Stimulated activated CD4-positive, alpha-beta T cell treated with anti-CD3 and anti-CD28 coated beads, Interleukin-4, amount 100 ng/mL, for 24 hours (primary cell): ENCODE results near the gene ANAPC5.
"Not testable (repeated sequence)": the region's sequence is repeated elsewhere in the genome, so short reads cannot be mapped to it uniquely, and the experiment has no call there.

ENCODE experiments used
- DNase-seq: peaks from one replicate; pipeline ENCODE4 v3.0.0-alpha.2; 2020

Gene ANAPC5

DNA sequence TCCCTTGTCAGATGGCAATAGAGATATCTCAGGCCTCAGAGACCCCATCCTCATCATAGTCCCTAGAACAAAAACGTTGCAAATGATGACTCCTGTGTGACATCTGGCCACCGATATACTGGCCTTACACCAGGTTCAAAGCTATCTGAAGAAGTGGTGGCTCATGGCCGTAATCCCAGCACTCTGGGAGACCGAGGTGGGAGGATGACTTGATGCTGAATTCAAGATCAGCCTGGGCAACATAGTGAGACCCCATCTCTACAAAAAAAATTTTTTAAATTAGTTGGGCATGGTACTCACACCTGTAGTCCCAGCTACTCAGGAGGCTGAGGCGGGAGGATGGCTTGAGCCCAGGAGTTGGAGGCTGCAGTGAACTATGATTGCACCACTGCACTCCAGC, 68.8 kb downstream of the ANAPC5 start:
- DNase-seq, result no peak

DNA sequence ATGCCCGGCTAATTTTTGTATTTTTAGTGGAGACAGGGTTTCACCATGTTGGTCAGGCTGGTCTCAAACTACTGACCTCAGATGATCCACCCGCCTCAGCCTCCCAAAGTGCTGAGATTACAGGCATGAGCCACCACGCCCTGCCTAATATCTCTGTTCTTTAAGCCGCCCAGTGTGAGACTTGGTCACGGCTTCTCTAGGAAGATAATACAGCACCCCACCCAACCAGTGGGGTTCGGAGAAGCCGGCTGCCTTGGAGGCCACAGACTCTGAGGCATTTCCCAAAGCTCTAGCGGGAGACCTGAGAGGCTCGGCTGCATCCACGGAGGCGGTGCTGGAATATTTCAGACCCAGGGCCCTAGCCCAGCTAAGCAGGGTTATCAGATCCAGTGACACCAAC, 69.3 kb downstream of the ANAPC5 start:
- not testable (repeated sequence) for DNase-seq

DNA sequence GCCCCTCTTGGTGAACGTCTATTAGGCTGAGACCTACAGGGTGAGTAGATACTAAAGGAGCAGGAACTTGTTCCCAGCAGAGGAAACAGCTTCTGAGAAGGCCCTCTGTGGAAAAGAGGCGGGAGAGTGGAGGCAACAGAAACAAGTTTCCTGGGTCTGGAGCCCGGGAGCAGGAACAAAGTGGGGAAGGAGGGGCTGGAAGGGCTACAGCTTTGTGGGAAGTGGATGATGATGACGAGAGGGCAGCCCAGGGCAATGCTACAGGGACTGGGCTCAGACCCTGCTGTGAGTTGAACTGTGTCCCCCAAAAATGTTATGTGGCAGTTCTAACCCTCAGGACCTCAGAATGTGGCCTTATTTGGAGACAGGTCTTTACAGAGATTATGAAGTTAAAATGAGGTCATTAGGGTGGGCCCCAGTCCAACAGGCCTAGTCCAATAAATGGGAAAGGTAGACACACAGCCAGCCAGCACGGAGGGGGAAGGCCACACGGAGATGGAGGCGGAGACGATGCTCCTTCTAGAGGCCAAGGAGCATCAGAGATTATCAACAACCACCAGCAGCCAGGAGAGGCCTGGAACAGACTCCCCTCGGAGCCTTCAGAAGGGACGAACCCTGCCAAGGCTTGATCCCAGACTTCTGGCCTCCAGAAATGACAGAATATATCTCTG, 70.0 kb downstream of the ANAPC5 start:
- no peak for DNase-seq

DNA sequence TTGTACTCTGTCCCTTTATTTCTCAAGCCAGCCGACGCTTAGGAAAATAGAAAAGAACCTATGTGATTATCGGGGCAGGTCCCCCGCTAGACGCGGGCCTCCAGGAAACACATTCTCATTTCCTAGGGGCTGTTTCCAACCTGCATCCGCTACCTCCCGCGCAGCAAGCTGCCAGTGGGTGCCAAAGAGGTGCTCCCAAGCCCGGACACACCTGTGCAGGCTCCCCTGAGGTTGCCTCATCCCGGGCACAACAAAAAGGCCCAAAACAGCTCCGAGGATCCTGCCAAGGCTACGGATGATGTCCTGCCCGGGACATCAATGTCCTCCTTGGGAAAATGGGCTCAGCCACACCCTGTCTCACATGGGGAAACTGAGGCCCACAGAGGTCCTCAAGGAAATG, 71.1 kb downstream of the ANAPC5 start:
- DNase-seq, result not testable (repeated sequence)

DNA sequence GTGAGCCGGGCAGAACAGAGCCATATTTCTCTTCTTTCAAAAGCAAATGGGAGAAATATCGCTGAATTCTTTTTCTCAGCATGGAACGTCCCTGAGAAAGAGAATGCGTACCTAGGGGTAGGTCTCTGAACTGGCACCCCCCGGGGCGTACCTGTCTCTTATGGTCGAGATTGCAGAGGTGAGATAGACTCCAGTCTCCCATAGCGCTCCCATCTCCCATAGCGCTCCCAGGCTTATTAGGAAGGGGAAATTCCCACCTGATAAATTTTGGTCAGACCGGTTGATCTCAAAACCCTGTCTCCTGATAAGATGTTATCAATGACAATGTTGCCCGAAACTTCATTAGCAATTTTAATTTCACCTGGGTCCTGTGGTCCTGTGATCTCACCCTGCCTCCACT, 71.7 kb downstream of the ANAPC5 start:
- not testable (repeated sequence) for DNase-seq

DNA sequence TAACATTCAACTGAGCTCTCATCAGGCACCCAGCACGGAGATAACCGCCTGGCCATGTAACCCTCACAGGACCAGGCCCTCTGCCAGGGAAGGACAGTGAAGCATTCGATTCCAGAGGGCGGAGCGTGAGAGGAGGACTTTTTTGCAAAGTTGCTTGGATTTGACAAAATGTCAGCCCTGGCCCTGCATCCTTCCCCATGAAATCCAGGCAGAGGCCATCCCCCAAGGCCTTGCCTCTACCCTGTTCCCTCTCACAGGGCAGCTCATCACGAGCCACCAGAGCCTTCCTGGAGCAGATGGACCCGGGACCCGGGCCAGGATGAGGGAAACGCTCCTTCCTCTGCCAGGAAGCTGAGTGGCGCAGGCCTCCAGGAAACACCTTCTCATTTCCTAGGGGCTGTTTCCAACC, 72.7 kb downstream of the ANAPC5 start:
- no peak for DNase-seq

DNA sequence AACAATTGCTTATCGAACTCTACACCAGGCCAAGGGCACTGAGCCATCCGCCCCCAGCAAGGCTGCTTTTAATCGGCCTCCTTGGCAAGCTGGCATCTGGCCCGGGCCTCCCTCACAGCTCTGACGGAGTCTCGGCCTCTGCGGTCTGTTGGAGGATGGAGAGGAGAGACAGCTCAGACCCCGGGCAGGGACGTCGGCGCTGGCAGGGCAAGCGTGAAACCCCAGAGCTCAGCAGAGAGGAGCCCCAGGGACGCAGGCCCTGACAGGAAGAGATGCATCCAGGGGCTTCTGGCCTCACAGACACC, 73.2 kb downstream of the ANAPC5 start:
- DNase-seq, result no peak

DNA sequence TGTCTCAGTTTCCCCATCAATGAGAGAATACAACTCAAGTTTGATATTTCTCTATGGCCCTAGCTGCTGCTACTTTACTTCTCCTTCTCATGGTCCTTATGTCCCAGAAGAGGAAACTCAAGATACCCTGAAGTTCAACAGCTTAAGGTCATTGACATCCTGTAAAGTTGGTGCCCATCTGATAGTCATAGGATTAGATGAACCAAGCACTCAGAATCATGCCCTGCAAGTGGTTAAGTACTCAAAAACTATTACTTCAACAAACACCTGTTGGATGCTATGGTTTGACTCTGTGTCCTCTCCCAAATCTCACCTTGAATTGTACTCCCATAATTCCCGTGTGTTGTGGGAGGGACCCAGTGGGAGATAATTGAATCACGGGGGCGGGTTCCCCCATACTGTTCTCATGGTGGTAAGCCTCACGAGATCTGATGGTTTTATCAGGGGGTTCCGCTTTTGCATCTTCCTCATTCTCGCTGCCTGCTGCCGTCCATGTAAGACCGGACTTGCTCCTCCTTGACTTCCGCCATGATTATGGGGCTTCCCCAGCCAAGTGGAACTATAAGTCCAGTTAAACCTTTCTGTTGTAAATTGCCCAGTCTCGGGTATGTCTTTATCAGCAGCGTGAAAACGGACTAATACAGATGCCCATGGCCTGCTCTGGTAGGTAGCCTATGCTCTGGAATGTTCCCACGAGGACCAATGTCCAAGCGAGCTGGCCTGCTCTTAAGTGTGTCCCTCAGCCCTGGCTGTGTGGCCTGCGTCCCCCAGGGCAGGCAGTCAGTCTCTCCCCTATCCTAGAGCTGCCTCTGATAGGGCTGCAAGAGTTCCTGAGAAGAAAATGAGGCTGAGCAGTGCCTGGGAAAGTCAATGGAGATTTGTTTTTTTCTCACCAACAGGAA, 73.8 kb downstream of the ANAPC5 start:
- no peak for DNase-seq

DNA sequence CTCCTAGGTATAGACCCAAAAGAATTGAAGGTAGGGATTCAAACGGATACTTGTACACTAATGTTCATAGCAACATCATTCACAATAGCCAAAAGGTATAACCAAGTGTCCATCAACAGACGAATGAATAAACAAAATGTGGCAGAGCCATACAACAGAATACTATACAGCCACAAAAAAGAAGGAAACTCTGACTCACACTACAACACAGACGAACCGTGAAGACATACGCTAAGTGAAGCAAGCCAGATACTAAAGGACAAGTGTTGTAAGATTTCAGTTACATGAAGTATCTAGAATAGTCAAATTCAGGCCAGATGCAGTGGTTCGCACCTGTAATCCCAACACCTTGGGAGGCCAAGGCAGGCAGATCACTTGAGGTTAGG, 74.8 kb downstream of the ANAPC5 start:
- DNase-seq, result no peak

DNA sequence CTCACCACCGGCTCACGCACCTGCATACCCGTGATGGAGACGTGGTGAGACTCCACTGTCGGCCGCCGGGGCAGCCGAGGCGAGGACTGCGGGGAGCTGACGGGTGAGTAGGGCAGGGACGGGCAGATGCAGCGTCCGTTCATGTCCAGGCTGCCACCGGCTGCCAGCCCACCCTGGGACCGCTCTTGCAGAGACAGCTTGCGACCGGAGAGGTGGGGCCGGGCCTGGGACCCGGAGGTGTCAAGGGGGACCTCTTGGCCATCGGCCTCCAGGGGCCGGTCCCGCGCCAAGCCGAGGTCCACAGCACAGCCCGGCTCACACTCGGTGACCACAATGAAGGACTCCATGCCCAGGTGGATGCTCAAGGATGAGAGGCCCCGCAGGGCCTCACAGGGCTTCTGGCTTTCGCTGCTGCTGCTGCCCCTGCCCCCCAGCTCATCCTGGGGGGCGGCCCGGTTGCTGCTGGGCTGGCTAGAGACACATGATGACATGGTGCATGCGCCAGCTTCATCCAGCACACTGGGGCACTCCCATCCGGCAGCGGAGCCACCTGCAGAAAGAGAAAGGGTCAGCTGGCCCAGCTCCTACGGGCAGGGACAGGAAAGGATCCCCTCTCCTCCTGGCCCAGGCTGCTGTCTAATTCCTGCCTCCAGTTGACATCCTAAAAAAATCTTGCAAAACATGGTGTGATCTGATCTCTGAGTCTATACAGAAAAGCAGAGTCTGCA, 78.0 kb downstream of the ANAPC5 start:
- no peak for DNase-seq

DNA sequence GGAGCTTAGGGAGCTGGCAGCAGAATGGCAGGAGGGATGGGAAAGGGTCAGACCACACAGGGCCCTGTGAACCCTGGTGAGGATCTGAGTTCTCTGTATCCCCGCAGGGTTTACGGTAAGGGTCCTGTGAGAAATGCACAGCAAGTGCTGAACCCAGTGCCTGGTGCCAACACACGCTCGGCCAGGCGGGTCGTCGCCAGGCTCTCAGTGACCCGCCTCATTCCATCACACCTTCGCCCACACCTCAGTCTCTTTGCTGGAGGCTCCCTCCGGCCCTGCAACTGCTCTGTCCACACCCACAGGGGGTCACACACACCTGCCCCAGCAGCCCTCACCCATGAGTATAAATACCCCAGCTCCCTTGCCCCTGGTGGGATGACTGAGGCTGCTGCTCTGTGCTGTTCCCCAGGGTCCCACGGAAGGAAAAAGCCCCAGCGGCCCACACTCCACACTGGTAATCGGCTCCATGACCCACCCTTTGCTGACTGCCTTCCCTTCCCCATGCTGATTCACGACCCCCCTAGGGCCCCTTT, 78.8 kb downstream of the ANAPC5 start:
- no peak for DNase-seq

DNA sequence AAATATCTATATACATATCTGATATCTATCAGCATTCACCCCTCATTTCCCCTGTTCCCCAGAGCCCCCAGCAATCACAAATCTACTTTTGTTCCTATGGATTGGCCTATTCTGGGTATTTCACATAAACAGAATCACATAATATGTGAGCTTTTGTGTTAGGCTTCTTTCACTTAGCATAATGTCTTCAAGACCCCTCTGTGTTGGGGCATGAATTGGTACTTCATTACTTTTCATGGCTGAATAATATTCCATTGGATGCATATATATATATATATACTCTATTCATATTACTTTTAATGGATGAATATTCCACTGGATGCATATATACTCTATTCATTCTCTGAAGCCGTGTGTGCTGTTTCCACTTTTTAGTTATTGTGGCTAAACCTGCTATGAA, 84.4 kb downstream of the ANAPC5 start:
- DNase-seq, result no peak

DNA sequence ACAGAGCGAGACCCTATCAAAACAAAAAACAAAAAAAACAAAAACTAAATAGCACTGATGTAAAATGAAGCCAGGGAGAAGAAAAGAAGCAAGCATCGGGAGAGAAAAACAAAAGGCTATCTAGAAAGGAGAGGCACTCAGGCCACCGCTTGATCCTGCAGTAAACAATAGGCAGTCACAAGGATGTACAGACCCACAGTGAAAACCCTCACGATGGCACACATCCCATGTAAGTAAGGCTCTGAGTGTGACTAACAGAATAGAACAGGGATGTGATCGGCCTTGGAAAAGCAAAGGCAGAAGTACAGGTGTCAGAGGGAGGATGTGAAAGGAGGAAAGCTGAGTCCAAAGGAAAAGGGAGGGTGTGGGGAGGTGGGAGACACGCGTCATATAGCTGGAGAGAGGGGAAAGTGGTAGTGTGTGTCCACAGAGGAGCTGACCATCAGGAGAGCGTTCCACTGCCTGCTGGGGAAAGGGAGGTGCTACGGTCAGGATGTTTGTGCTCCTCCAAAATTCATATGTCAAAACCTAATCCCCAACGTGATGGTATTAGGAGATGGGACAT, 87.2 kb downstream of the ANAPC5 start:
- DNase-seq, result no peak

DNA sequence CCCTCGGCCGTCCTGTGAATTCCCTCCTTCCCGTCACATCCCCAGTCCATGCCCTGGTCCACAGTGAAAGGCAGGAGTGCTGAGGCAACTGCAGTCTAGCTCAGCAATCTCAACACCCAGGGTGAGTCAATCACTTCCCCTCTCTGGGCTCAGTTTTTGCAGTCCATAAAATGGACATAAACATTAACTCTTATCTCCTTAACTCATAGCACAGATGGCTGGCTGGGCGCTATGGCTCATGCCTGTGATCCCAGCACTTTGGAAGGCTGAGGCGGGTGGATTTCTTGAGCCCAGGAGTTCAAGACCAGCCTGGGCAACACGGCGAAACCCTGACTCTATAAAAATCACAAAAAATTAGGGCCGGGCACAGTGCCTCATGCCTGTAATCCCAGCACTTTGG, 88.1 kb downstream of the ANAPC5 start:
- no peak for DNase-seq

DNA sequence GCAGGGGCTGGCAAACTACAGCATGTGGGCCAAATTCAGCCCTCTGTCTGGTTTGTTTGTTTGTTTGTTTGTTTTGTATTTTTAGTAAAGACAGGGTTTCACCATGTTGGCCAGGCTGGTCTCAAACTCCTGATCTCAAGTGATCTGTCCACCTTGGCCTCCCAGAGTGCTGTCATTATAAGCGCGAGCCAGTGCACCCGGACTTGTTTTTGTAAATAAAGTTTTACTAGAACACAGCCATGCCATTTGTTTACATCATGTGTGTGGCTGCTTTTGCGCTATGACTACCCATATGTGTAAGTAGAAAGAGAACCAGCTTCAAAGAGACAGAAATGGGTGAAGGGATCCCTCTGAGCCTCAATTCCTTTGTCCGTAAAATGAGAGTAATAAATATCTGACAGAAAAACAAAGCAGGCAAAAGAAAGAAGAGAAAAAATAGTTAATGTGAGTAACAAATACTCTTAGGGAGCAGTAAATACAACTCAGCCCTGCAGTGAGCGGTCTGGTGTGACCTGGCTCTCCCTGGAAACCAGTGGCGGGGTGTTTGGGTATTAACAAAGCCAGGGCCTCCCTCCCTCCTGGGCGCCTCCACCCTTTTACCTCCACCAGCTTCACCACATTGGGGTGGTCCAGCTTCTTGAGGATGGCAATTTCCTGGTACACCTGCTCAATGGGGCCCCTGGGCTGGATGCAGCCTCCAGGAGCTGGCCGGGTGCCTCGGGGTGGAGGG, 88.8 kb downstream of the ANAPC5 start:
- DNase-seq, result no peak

DNA sequence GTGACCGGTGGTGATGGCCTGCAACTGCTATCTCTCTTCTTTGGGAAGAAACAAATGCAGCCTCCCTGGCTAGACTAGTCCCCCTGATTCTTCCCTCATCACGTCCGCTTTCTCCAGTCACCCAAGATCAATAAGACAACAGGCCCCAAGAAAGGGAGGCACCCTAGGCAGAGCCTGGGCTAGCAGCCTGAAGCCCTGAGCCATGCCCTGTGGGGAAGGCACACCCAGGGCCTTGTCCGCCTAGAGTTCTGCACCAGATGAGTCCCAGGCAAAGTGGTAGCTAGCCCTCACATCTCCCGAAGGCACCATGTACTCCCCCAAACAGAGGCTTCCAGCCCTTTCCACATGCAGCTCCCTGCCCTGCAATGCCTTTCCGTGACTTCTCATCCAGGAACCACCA, 90.8 kb downstream of the ANAPC5 start:
- DNase-seq, result no peak

DNA sequence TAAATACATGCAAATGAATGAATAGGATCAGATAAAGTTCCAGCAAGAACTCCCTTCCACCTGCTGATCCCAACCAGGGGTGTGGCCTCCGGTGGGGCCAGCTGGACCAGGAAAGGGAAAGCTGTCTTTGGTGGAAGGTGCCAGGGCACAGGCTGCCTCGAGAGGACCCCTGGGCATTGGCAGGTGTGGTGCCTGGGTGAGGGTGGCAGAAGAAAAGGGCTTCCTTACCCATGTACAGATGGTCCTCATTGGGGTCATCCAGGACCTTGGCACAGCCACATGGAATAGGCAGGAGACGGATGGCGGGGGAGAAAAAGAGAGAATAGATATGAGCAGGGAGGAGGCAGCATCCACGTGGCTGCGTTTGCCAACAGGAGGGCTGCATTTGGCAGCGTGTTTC, 92.1 kb downstream of the ANAPC5 start:
- no peak for DNase-seq

DNA sequence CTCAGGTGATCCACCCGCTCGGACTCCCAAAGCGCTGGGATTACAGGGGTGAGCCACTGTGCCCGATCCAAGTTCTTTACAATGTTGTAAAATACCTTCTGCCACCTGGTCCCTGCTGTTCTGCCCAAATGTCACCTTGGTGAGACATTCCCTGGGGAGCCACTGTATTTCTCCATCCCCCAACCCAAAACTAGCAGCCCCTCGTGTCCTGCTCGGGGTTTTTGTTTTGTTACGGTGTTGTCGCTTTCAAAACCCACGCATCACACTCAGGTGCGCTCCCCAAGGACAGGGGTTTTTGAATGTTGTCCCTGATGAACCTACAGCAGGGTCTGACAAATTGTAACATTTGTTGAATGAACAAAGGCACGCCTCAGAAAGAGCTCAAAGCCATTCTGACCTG, 93.1 kb downstream of the ANAPC5 start:
- DNase-seq, result no peak
